Smooth muscle cell (in vitro differentiated cells): ENCODE results near the gene UGT2B10. TPM values are rescaled to one million over a fixed set of nuclear protein-coding genes. Genes with fewer than 3 reads are reported as not detected.
"Not testable (repeated sequence)": the region's sequence is repeated elsewhere in the genome, so short reads cannot be mapped to it uniquely, and the experiment has no call there.

Source experiments
- DNase-seq: peaks from one replicate; lab custom pipeline; 2025; ENCODE audit not compliant: unreplicated experiment; lab: John Stamatoyannopoulos, UW
- H2AFZ ChIP-seq: fragments of 200-600 bp; sonication (generic); 2 replicates; pipeline ENCODE4 v1.6.0; 2016; ENCODE audit warnings: antibody characterized with exemption, low read depth, mild to moderate bottlenecking
- H3F3A ChIP-seq: fragments of 200-600 bp; sonication (generic); 2 replicates; pipeline ENCODE4 v1.6.0; 2017; ENCODE audit warnings: antibody characterized with exemption, low read depth
- H3K27ac ChIP-seq: fragments of 200-600 bp; sonication (generic); 2 replicates; pipeline ENCODE4 v1.5.1; 2016; ENCODE audit warnings: low read depth, mild to moderate bottlenecking
- H3K27me3 ChIP-seq: fragments of 200-600 bp; sonication (generic); 2 replicates; pipeline ENCODE4 v1.6.1; 2016; ENCODE audit warnings: low read depth, mild to moderate bottlenecking
- H3K36me3 ChIP-seq: fragments of 200-600 bp; sonication (generic); 2 replicates; pipeline ENCODE4 v1.5.1; 2016; ENCODE audit warnings: low read depth
- H3K4me1 ChIP-seq: fragments of 200-600 bp; sonication (generic); 2 replicates; pipeline ENCODE4 v1.5.1; 2016; ENCODE audit warnings: low read depth
- H3K4me2 ChIP-seq: fragments of 200-600 bp; sonication (generic); 2 replicates; pipeline ENCODE4 v1.6.0; 2016; ENCODE audit warnings: mild to moderate bottlenecking
- H3K4me3 ChIP-seq: fragments of 200-600 bp; sonication (generic); 2 replicates; pipeline ENCODE4 v1.5.1; 2016; ENCODE audit warnings: mild to moderate bottlenecking
- H3K79me2 ChIP-seq: fragments of 200-600 bp; sonication (generic); 2 replicates; pipeline ENCODE4 v1.6.0; 2016; ENCODE audit warnings: low read depth, mild to moderate bottlenecking
- H3K9ac ChIP-seq: fragments of 200-600 bp; sonication (generic); 2 replicates; pipeline ENCODE4 v1.6.0; 2016; ENCODE audit warnings: low read depth
- H3K9me3 ChIP-seq: fragments of 200-600 bp; sonication (generic); replicated peaks from 2 replicates; pipeline ENCODE4 v1.5.1; 2016; ENCODE audit warnings: low read depth
- H4K20me1 ChIP-seq: fragments of 200-600 bp; sonication (generic); 2 replicates; pipeline ENCODE4 v1.6.0; 2016; ENCODE audit warnings: low read depth
- WGBS: methylation state at CpG from one replicate; pipeline ENCODE4 v1.1.7; 2016; ENCODE audit warnings: low lambda C conversion rate; 5-methylcytosine and 5-hydroxymethylcytosine counted together
- polyA plus RNA-seq: library from polyadenylated mRNA; unstranded; fragments of >200 nt; fragmentation: Nextera tagmentation; extraction: Ambion mirVana; gene quantifications from 2 replicates; pipeline ENCODE4 v1.2.1, GENCODE V29; 2016
- total RNA-seq: library from RNA; depleted of rRNA; stranded (reverse); fragments of >200 nt; gene quantifications from 2 replicates; pipeline ENCODE4 v1.2.3, GENCODE V29; 2014
- TF ChIP-seq, protein P1 (sequence below): fragments of 200-600 bp; sonication (generic); IDR thresholded peaks from 2 replicates; pipeline ENCODE4 v1.5.1; 2017; ENCODE audit warnings: borderline replicate concordance, mild to moderate bottlenecking, antibody characterized with exemption; ENCODE audit not compliant: insufficient read depth, poor library complexity, severe bottlenecking

UGT2B10 gene
- not detected in 2 replicates for total RNA-seq
- polyA plus RNA-seq = not detected in 2 replicates

DNA sequence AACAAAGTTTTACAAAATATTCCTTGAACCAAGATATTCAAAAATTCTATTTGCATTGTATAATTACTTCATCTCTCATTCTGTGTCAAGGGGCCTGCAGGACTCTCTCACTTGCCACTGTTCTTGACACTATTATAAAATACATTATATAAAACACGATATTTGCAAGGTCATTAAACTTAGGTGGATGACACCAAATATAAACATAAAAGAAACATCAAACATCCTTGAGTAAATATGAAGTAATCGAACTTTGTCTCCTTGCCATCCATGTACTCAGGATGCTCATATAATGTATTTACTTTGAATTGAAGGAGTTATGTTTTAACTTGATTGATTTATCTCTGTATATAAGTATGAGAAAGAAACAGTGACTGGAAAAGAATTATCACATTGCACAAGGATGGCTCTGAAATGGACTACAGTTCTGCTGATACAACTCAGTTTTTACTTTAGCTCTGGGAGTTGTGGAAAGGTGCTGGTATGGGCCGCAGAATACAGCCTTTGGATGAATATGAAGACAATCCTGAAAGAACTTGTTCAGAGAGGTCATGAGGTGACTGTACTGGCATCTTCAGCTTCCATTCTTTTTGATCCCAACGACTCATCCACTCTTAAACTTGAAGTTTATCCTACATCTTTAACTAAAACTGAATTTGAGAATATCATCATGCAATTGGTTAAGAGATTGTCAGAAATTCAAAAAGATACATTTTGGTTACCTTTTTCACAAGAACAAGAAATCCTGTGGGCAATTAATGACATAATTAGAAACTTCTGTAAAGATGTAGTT lies at the start of gene UGT2B10:
Gene UGT2B10, plus strand, starts transcription at position 378 of the 793 bp plus-strand sequence. Its CDS starts 26 bp downstream, at position 404.
- H4K20me1 ChIP-seq, H3K9me3 ChIP-seq, H3K9ac ChIP-seq, H3K27me3 ChIP-seq, H3K4me3 ChIP-seq, H2AFZ ChIP-seq, H3K4me2 ChIP-seq, DNase-seq, H3K27ac ChIP-seq, H3K36me3 ChIP-seq, H3K79me2 ChIP-seq, H3F3A ChIP-seq, H3K4me1 ChIP-seq: not testable (repeated sequence)
- 86% methylated on average over 4 of the region's 4 CpGs for WGBS

DNA sequence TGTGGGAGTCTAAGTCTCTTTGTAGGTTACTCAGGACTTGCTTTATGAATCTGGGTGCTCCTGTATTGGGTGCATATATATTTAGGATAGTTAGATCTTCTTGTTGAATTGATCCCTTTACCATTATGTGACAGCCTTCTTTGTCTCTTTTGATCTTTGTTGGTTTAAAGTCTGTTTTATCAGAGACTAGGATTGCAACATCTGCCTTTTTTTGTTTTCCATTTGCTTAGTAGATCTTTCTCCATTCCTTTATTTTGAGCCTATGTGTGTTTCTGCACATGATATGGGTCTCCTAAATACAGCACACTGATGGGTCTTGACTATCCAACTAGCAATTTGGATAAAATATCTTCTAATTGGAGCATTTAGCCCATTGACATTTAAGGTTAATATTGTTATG lies 44.0 kb upstream of the UGT2B10 start:
- not testable (repeated sequence) for H3K27ac ChIP-seq, H3K79me2 ChIP-seq, H3K4me2 ChIP-seq, H4K20me1 ChIP-seq, H3F3A ChIP-seq, DNase-seq, H3K36me3 ChIP-seq, H3K27me3 ChIP-seq, H3K4me3 ChIP-seq, H3K9ac ChIP-seq, H3K9me3 ChIP-seq, H3K4me1 ChIP-seq, H2AFZ ChIP-seq

DNA sequence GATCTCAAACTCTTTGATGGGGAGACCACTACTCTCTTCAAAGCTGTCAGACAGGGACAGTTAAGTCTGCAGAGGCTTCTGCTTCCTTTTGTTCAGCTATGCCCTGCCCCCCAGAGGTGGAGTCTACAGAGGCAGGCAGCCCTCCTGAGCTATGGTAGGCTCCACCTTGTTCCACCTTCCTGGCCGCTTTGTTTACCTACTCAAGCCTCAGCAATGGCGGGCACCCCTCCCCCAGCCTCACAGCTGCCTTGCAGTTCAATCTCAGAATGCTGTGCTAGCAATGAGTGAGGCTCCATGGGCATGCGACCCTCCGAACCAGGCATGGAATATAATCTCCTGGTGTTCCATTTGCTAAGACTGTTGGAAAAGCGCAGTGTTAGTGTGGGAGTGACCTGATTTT lies 42.1 kb upstream of the UGT2B10 start:
- no peak overlapping the region for H3K9ac ChIP-seq
- TF ChIP-seq, protein P1, sequence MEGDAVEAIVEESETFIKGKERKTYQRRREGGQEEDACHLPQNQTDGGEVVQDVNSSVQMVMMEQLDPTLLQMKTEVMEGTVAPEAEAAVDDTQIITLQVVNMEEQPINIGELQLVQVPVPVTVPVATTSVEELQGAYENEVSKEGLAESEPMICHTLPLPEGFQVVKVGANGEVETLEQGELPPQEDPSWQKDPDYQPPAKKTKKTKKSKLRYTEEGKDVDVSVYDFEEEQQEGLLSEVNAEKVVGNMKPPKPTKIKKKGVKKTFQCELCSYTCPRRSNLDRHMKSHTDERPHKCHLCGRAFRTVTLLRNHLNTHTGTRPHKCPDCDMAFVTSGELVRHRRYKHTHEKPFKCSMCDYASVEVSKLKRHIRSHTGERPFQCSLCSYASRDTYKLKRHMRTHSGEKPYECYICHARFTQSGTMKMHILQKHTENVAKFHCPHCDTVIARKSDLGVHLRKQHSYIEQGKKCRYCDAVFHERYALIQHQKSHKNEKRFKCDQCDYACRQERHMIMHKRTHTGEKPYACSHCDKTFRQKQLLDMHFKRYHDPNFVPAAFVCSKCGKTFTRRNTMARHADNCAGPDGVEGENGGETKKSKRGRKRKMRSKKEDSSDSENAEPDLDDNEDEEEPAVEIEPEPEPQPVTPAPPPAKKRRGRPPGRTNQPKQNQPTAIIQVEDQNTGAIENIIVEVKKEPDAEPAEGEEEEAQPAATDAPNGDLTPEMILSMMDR = no peak
- no peaks in the 10 kb centered on the region for H3K36me3 ChIP-seq
- H3K27ac ChIP-seq = no peak overlapping the region
- no peak overlapping the region for H3K4me2 ChIP-seq
- no peaks in the 10 kb centered on the region for H3K9me3 ChIP-seq
- 98% methylated on average over 5 of the region's 5 CpGs for whole genome bisulfite sequencing
- no peaks in the 10 kb centered on the region for H3F3A ChIP-seq
- no peak overlapping the region for H2AFZ ChIP-seq
- no peaks in the 10 kb centered on the region for H4K20me1 ChIP-seq
- no peak for DNase-seq
- no peaks in the 10 kb centered on the region for H3K4me1 ChIP-seq
- H3K4me3 ChIP-seq = no peak overlapping the region
- H3K79me2 ChIP-seq = no peaks in the 10 kb centered on the region
- H3K27me3 ChIP-seq = no peaks in the 10 kb centered on the region

DNA sequence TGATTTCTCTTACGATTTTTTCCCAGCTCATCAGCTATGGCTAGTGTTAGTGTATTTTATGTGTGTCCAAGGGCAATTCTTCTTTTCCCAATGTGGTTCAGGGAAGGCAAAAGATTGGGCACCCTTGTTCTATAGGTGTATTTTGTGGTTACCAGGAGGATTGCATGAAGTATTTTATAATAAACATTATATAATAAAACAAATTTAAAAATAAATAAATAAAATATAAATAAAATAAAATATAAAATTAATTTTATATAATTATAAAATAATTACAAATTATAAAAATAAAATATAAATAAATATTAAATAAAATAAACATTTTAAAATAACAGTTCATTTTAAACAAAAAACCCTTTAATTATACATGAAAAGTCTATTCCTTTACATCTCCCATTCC lies 35.6 kb upstream of the UGT2B10 start:
- no peak overlapping the region for H3K9ac ChIP-seq
- 77% methylated on average over 1 of the region's 1 CpG for WGBS

More for the DNA sequence above, 35.6 kb upstream of the UGT2B10 start:
- H3K27me3 ChIP-seq = no peaks in the 10 kb centered on the region
- no peak for DNase-seq
- TF ChIP-seq, protein P1 = no peak
- no peaks in the 10 kb centered on the region for H3F3A ChIP-seq
- H3K36me3 ChIP-seq = no peaks in the 10 kb centered on the region
- H3K9me3 ChIP-seq = peaks cover 9% of the 10 kb centered on the region
- no peaks in the 10 kb centered on the region for H3K79me2 ChIP-seq
- no peak overlapping the region for H2AFZ ChIP-seq
- no peaks in the 10 kb centered on the region for H4K20me1 ChIP-seq
- H3K4me3 ChIP-seq = no peak overlapping the region
- H3K4me2 ChIP-seq = no peak overlapping the region
- no peaks in the 10 kb centered on the region for H3K4me1 ChIP-seq
- no peak overlapping the region for H3K27ac ChIP-seq
